ENCODE measurements around the gene TFPI.
"Not testable (repeated sequence)": the region's sequence is repeated elsewhere in the genome, so short reads cannot be mapped to it uniquely, and the experiment has no call there.

GRCh38 chr2:187556493-187556892 lies 2.3 kb upstream of the TFPI start:
- TF ChIP-seq CTCF (conservative IDR thresholded peaks at IDR 0.05); EZH2 (IDR thresholded peaks at IDR 0.05; ENCODE audit: low read depth): not testable (repeated sequence)

Measured in PC-9 (cell line).